ENCODE results near the gene PRPH.

- TF ChIP-seq CTCF (IDR thresholded peaks at IDR 0.05 in 2 of 3, conservative IDR thresholded peaks at IDR 0.05 in 1 of 3; ENCODE audit: control insufficient read depth in 2 of 3, extremely low read depth in 1 of 3, insufficient read depth in 1 of 3, low read depth in 3 of 3, low read length in 3 of 3) (no peak), ESRRA (IDR thresholded peaks at IDR 0.05; ENCODE audit: low read length) (no peak), TCF12 (IDR thresholded peaks at IDR 0.05; ENCODE audit: low read depth, low read length) (no peak), POLR2AphosphoS5 (IDR thresholded peaks at IDR 0.05; ENCODE audit: low read length) (no peak), STAT1 (conservative IDR thresholded peaks at IDR 0.05) (no peak), TBL1XR1 (IDR thresholded peaks at IDR 0.05; ENCODE audit: low read depth, low read length) (no peak)
These were observed at the start of gene PRPH for GRCh38 chr12:49295082-49295936.
